Neutrophil (primary cell): Measurements from ENCODE around the gene STEAP3.

Source experiments
- H3K27ac ChIP-seq: fragments of 200-600 bp; sonication (generic); 2 replicates; pipeline ENCODE4 v1.5.1; 2016; ENCODE audit warnings: mild to moderate bottlenecking, moderate library complexity
- H3K27me3 ChIP-seq: fragments of 200-600 bp; sonication (generic); 2 replicates; pipeline ENCODE4 v1.6.0; 2016; ENCODE audit warnings: mild to moderate bottlenecking
- H3K36me3 ChIP-seq: fragments of 200-600 bp; sonication (generic); 2 replicates; pipeline ENCODE4 v1.5.1; 2017
- H3K4me1 ChIP-seq, 2 experiments: fragments of 200-600 bp in 1 of 2; sonication (generic) in 1 of 2; 1 replicate in 1 of 2; 2 replicates in 1 of 2; pipeline versions ENCODE4 v1.5.1 to v1.6.1; 2013 to 2016; ENCODE audit warnings: low read depth in 1 of 2, low read length in 1 of 2, mild to moderate bottlenecking in 1 of 2, moderate library complexity in 1 of 2; ENCODE audit not compliant: control insufficient read depth in 1 of 2, insufficient read depth in 1 of 2
- H3K4me3 ChIP-seq, 2 experiments: fragments of 200-600 bp in 1 of 2; sonication (generic) in 1 of 2; 1 replicate in 1 of 2; 2 replicates in 1 of 2; pipeline ENCODE4 v1.5.1; 2013 to 2016; ENCODE audit warnings: low read depth in 1 of 2, low read length in 1 of 2, mild to moderate bottlenecking in 1 of 2, moderate library complexity in 1 of 2
- H3K9me3 ChIP-seq: fragments of 200-600 bp; sonication (generic); 2 replicates; pipeline ENCODE4 v1.5.1; 2016
- CTCF ChIP-seq: fragments of 200-600 bp; sonication (generic); IDR thresholded peaks from 2 replicates; pipeline ENCODE4 v1.5.1; 2016; ENCODE audit warnings: antibody characterized with exemption

STEAP3 gene

GRCh38 chr2:119218478-119219064, 5.1 kb upstream of the STEAP3 start:
- no peaks in the 10 kb centered on the region for H3K36me3 ChIP-seq
- no peak overlapping the region for H3K4me3 ChIP-seq
- H3K4me1 ChIP-seq, result peaks cover 0 to 5% of the 10 kb centered on the region in 2 experiments
- H3K27me3 ChIP-seq, result peaks cover 17% of the 10 kb centered on the region
- no peak overlapping the region for H3K27ac ChIP-seq
- TF ChIP-seq CTCF, result no peak
- no peaks in the 10 kb centered on the region for H3K9me3 ChIP-seq

GRCh38 chr2:119219873-119220272, 3.8 kb upstream of the STEAP3 start:
- Histone ChIP-seq H3K9me3 (no peaks in the 10 kb centered on the region), H3K4me1 (peaks cover 10 to 18% of the 10 kb centered on the region in 2 experiments), H3K27ac (no peak overlapping the region), H3K4me3 (no peak overlapping the region), H3K27me3 (peaks cover 28% of the 10 kb centered on the region), H3K36me3 (no peaks in the 10 kb centered on the region)
- TF ChIP-seq CTCF, result no peak

- Histone ChIP-seq H3K27ac (no peak overlapping the region), H3K9me3 (no peaks in the 10 kb centered on the region), H3K27me3 (peaks cover 28% of the 10 kb centered on the region), H3K4me1 (peaks cover 15 to 23% of the 10 kb centered on the region in 2 experiments), H3K4me3 (no peak overlapping the region), H3K36me3 (no peaks in the 10 kb centered on the region)
- no peak for TF ChIP-seq CTCF
These were observed 2.8 kb upstream of the STEAP3 start for GRCh38 chr2:119220720-119221301.

- Histone ChIP-seq H3K27ac (no peak overlapping the region), H3K9me3 (no peaks in the 10 kb centered on the region), H3K27me3 (peaks cover 28% of the 10 kb centered on the region), H3K4me3 (no peak overlapping the region), H3K4me1 (peaks cover 15 to 23% of the 10 kb centered on the region in 2 experiments), H3K36me3 (no peaks in the 10 kb centered on the region)
- no peak for TF ChIP-seq CTCF
These were observed 2.0 kb upstream of the STEAP3 start for GRCh38 chr2:119221609-119222008.

GRCh38 chr2:119222213-119222612, 1.4 kb upstream of the STEAP3 start:
- TF ChIP-seq CTCF, result no peak
- Histone ChIP-seq H3K27me3 (peaks cover 28% of the 10 kb centered on the region), H3K4me3 (no peak overlapping the region), H3K4me1 (peaks cover 15 to 23% of the 10 kb centered on the region in 2 experiments), H3K36me3 (no peaks in the 10 kb centered on the region), H3K9me3 (no peaks in the 10 kb centered on the region), H3K27ac (no peak overlapping the region)
